ENCODE measurements around the gene PZP. TPM values are rescaled to one million over a fixed set of nuclear protein-coding genes. Genes with fewer than 3 reads are reported as not detected.

PZP gene
- polyA plus RNA-seq, 1 donor (not counting 4 experiments of a cell fraction or from before 2014, with no cell fraction given): not detected

DNA sequence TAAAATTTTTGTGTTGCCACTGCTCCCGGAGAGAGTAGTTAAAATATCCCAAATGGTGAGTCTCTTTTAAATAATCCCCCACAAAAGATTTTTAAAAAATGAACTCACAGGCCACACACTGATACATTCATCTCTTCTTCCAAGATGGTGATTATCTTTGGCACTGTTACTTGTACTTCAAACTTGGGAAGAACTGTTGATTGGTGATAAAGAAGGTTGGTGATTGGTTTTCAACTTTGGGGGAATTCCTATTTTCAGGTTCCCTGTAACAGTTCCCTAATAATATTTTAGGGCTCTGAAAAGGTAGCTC, 99.0 kb downstream of the PZP start:
- H2AFZ ChIP-seq (ENCODE audit: control insufficient read depth, low read length): no peak overlapping the region
- no peak overlapping the region for H3K27ac ChIP-seq (ENCODE audit: control insufficient read depth, insufficient read depth, low read length)
- no peak overlapping the region for H3K9ac ChIP-seq (ENCODE audit: control insufficient read depth, extremely low read depth, insufficient read depth, low read length)
- H3K27me3 ChIP-seq (ENCODE audit: control insufficient read depth, extremely low read depth, insufficient read depth, low read length): no peaks in the 10 kb centered on the region
- FAIRE-seq: no peak
- H3K9me1 ChIP-seq (ENCODE audit: control insufficient read depth, extremely low read depth, insufficient read depth, low read length): no peaks in the 10 kb centered on the region
- H3K4me2 ChIP-seq (ENCODE audit: control insufficient read depth, extremely low read depth, insufficient read depth, low read depth, low read length): no peak overlapping the region
- no peak for DNase-seq (ENCODE audit: low read depth, low spot score)
- H3K79me2 ChIP-seq (ENCODE audit: control insufficient read depth, insufficient read depth, low read length): no peaks in the 10 kb centered on the region
- H3K4me1 ChIP-seq (ENCODE audit: control insufficient read depth, extremely low read depth, insufficient read depth, low read length): no peaks in the 10 kb centered on the region
- H4K20me1 ChIP-seq (ENCODE audit: control insufficient read depth, extremely low read depth, insufficient read depth, low read length): no peaks in the 10 kb centered on the region
- no peaks in the 10 kb centered on the region for H3K36me3 ChIP-seq (ENCODE audit: control insufficient read depth in 2 of 2, extremely low read depth in 1 of 2, insufficient read depth in 2 of 2, low read length in 2 of 2)
- no peaks in the 10 kb centered on the region for H3K9me3 ChIP-seq (ENCODE audit: control insufficient read depth, low read depth, low read length)
- no peak overlapping the region for H3K4me3 ChIP-seq (ENCODE audit: control insufficient read depth in 2 of 3, extremely low read depth in 1 of 3, insufficient read depth in 2 of 3, low read depth in 1 of 3, low read length in 3 of 3)
- dilution Hi-C loops (cut with MboI; ENCODE audit: extremely low pct_ligation_motif_present, low sequenced_read_pairs): no loop called here
- TF ChIP-seq, protein P1, sequence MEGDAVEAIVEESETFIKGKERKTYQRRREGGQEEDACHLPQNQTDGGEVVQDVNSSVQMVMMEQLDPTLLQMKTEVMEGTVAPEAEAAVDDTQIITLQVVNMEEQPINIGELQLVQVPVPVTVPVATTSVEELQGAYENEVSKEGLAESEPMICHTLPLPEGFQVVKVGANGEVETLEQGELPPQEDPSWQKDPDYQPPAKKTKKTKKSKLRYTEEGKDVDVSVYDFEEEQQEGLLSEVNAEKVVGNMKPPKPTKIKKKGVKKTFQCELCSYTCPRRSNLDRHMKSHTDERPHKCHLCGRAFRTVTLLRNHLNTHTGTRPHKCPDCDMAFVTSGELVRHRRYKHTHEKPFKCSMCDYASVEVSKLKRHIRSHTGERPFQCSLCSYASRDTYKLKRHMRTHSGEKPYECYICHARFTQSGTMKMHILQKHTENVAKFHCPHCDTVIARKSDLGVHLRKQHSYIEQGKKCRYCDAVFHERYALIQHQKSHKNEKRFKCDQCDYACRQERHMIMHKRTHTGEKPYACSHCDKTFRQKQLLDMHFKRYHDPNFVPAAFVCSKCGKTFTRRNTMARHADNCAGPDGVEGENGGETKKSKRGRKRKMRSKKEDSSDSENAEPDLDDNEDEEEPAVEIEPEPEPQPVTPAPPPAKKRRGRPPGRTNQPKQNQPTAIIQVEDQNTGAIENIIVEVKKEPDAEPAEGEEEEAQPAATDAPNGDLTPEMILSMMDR (optimal IDR thresholded peaks at IDR 0.05 in 1 of 3, IDR thresholded peaks at IDR 0.05 in 1 of 3, conservative IDR thresholded peaks at IDR 0.05 in 1 of 3; ENCODE audit: extremely low read depth in 1 of 3, insufficient read depth in 2 of 3, low read length in 3 of 3): no peak
- TF ChIP-seq EZH2 (IDR thresholded peaks at IDR 0.05; ENCODE audit: low read length): no peak

- no peaks in the 10 kb centered on the region for H4K20me1 ChIP-seq (ENCODE audit: control insufficient read depth, extremely low read depth, insufficient read depth, low read length)
- TF ChIP-seq, protein P1 (optimal IDR thresholded peaks at IDR 0.05 in 1 of 3, IDR thresholded peaks at IDR 0.05 in 1 of 3, conservative IDR thresholded peaks at IDR 0.05 in 1 of 3; ENCODE audit: extremely low read depth in 1 of 3, insufficient read depth in 2 of 3, low read length in 3 of 3): no peak
- no peak for TF ChIP-seq EZH2 (IDR thresholded peaks at IDR 0.05; ENCODE audit: low read length)
- H3K27me3 ChIP-seq (ENCODE audit: control insufficient read depth, extremely low read depth, insufficient read depth, low read length): no peaks in the 10 kb centered on the region
- no peaks in the 10 kb centered on the region for H3K4me1 ChIP-seq (ENCODE audit: control insufficient read depth, extremely low read depth, insufficient read depth, low read length)
- no peak overlapping the region for H3K27ac ChIP-seq (ENCODE audit: control insufficient read depth, insufficient read depth, low read length)
- DNase-seq (ENCODE audit: low read depth, low spot score): no peak
- no peak overlapping the region for H3K9ac ChIP-seq (ENCODE audit: control insufficient read depth, extremely low read depth, insufficient read depth, low read length)
- no peaks in the 10 kb centered on the region for H3K9me1 ChIP-seq (ENCODE audit: control insufficient read depth, extremely low read depth, insufficient read depth, low read length)
- no peaks in the 10 kb centered on the region for H3K79me2 ChIP-seq (ENCODE audit: control insufficient read depth, insufficient read depth, low read length)
- H3K4me2 ChIP-seq (ENCODE audit: control insufficient read depth, extremely low read depth, insufficient read depth, low read depth, low read length): no peak overlapping the region
- dilution Hi-C loops (cut with MboI; ENCODE audit: extremely low pct_ligation_motif_present, low sequenced_read_pairs): no loop called here
- H3K9me3 ChIP-seq (ENCODE audit: control insufficient read depth, low read depth, low read length): no peaks in the 10 kb centered on the region
- H3K4me3 ChIP-seq (ENCODE audit: control insufficient read depth in 2 of 3, extremely low read depth in 1 of 3, insufficient read depth in 2 of 3, low read depth in 1 of 3, low read length in 3 of 3): no peak overlapping the region
- FAIRE-seq: no peak
- no peaks in the 10 kb centered on the region for H3K36me3 ChIP-seq (ENCODE audit: control insufficient read depth in 2 of 2, extremely low read depth in 1 of 2, insufficient read depth in 2 of 2, low read length in 2 of 2)
- H2AFZ ChIP-seq (ENCODE audit: control insufficient read depth, low read length): no peak overlapping the region
These were observed 99.5 kb downstream of the PZP start for GRCh38 chr12:9108504-9109212.
